Measurements from ENCODE around the gene MUC21. TPM values are rescaled to one million over a fixed set of nuclear protein-coding genes. Genes with fewer than 3 reads are reported as not detected.

Gene MUC21
- total RNA-seq (not detected), polyA plus RNA-seq (not detected)

DNA sequence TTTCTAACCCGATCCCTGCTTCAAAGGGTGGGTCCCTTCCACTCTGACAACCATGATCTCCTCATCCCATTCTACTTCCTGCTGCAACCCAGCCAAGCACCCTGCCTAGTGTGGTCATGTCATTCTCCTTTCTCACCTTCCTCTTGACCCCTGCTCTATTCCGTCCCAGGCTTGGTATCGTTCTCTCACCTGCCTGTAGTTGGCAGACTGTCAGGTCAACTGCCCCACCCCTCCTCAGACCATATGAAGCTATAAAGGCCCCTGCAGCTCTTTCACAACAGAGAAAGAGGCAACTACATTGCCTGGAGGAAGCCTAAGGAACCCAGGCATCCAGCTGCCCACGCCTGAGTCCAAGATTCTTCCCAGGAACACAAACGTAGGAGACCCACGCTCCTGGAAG lies at the start of gene MUC21:
Gene MUC21, plus strand, starts transcription at position 280 of the 400 bp plus-strand sequence. CDS start 241 bp downstream, outside the sequence.
- Mint-ChIP-seq H3K4me1 (peaks cover 0 to 6% (median under 1%) of the 10 kb centered on the region in 4 donors), H3K27me3 (peaks cover 21% of the 10 kb centered on the region), H3K9me3 (peaks cover 0 to 2% (median 0%) of the 10 kb centered on the region in 7 donors), H3K4me3 (no peak within 1 kb of the TSS), H3K36me3 (no peaks in the 10 kb centered on the region), H3K27ac (no peak within 1 kb of the TSS)
- Histone ChIP-seq H3K27me3 (ENCODE audit: control insufficient read depth, insufficient read depth, low read length) (peaks cover 10% of the 10 kb centered on the region), H3K4me1 (ENCODE audit: control insufficient read depth, insufficient read depth, low read length, poor library complexity, severe bottlenecking) (no peaks in the 10 kb centered on the region), H3K36me3 (ENCODE audit: control insufficient read depth, insufficient read depth, low read length) (no peaks in the 10 kb centered on the region), H3K27ac (ENCODE audit: insufficient read depth, low read length, poor library complexity, severe bottlenecking) (no peak within 1 kb of the TSS), H3K9me3 (ENCODE audit: control insufficient read depth in 2 of 2, low read length in 2 of 2) (no peaks in the 10 kb centered on the region), H3K4me3 (ENCODE audit: low read depth, low read length) (no peak within 1 kb of the TSS)
- ATAC-seq (ENCODE audit: low read depth in 2 of 2) (no peak), DNase-seq (no peak)

DNA sequence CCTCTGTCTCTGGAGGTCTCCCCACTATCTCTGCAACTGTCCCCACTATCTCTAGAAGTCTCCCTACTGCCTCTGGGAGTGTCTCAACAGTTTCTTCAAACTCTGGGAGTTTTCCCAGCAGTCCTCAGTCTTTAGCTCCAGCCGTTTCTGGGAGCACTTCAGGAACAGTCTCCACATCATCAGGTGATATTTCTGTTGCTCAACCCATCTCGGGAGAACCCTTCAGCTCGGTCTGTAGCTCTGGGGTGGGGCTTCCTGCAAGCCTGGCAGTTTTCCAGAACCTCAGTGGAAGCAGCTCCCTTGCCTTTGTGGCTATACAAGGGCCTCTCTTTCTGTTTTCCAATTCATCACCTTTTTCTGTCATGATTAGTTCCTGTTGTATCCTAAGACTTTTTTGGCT lies 48.5 kb upstream of the MUC21 start:
- no peak overlapping the region for H3K27ac ChIP-seq (ENCODE audit: insufficient read depth, low read length, poor library complexity, severe bottlenecking)
- H3K36me3 ChIP-seq (ENCODE audit: control insufficient read depth, insufficient read depth, low read length): no peaks in the 10 kb centered on the region
- peaks cover 4% of the 10 kb centered on the region for H3K27me3 ChIP-seq (ENCODE audit: control insufficient read depth, insufficient read depth, low read length)
- H3K9me3 ChIP-seq (ENCODE audit: control insufficient read depth in 2 of 2, low read length in 2 of 2): no peaks in the 10 kb centered on the region
- Mint-ChIP-seq H3K4me1 (peaks cover 0 to 2% (median 0%) of the 10 kb centered on the region in 4 donors), H3K4me3 (no peak overlapping the region), H3K9me3 (peaks cover 0 to 3% (median 0%) of the 10 kb centered on the region in 7 donors), H3K27me3 (peaks cover 20% of the 10 kb centered on the region), H3K36me3 (no peaks in the 10 kb centered on the region), H3K27ac (no peak overlapping the region)
- DNase-seq (no peak), ATAC-seq (ENCODE audit: low read depth in 2 of 2) (no peak)
- no peaks in the 10 kb centered on the region for H3K4me1 ChIP-seq (ENCODE audit: control insufficient read depth, insufficient read depth, low read length, poor library complexity, severe bottlenecking)
- H3K4me3 ChIP-seq (ENCODE audit: low read depth, low read length): no peak overlapping the region

DNA sequence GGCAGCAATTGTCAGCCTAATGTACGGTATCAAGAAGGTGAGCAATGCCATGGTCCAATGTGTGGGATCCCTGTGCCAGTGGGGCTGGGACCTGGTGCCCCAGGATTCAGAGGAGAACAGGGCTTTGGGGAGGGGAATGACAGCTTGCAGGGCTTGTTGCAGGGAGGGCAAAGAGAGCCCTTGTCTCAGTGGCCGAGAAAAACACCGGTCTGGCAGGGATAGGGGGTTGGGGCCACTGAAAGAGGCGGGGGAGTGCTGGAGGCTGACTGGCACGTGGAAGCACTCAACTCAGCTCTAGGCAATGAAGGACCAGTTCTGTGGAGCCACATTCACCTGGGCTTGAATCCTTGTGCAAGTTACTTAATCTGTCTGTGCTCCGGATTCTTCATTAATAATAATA lies 46.3 kb upstream of the MUC21 start:
- H3K4me3 ChIP-seq (ENCODE audit: low read depth, low read length): no peak overlapping the region
- H3K36me3 ChIP-seq (ENCODE audit: control insufficient read depth, insufficient read depth, low read length): no peaks in the 10 kb centered on the region
- H3K27me3 ChIP-seq (ENCODE audit: control insufficient read depth, insufficient read depth, low read length): peaks cover 7% of the 10 kb centered on the region
- no peak overlapping the region for H3K4me3 Mint-ChIP-seq
- DNase-seq: no peak
- no peak overlapping the region for H3K27ac Mint-ChIP-seq
- H3K4me1 ChIP-seq (ENCODE audit: control insufficient read depth, insufficient read depth, low read length, poor library complexity, severe bottlenecking): no peaks in the 10 kb centered on the region
- H3K4me1 Mint-ChIP-seq: peaks cover 0 to 2% (median 0%) of the 10 kb centered on the region in 4 donors
- H3K9me3 Mint-ChIP-seq: no peaks in the 10 kb centered on the region
- no peaks in the 10 kb centered on the region for H3K36me3 Mint-ChIP-seq
- no peak for ATAC-seq (ENCODE audit: low read depth in 2 of 2)
- H3K27ac ChIP-seq (ENCODE audit: insufficient read depth, low read length, poor library complexity, severe bottlenecking): no peak overlapping the region
- H3K27me3 Mint-ChIP-seq: peaks cover 31% of the 10 kb centered on the region
- H3K9me3 ChIP-seq (ENCODE audit: control insufficient read depth in 2 of 2, low read length in 2 of 2): no peaks in the 10 kb centered on the region

DNA sequence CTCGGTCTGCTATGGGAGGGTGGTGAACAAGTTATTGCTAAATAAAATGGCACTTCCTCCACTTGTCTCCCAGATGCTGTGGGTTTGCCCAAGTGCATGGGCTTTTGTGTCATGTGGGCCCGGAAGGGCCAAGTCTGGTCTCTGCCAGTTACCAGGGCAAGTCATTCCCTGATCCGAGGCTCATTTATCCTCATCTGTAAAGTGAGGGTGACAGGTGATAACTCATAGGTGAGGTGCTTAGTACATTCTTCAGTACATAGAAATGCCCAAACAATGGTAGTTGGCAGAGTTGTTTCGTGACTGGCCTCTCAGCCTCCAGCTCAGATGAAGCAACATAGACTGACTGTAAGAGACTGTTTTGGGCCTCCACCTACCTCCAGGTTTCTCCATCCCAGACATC lies 44.8 kb upstream of the MUC21 start:
- no peak overlapping the region for H3K4me3 Mint-ChIP-seq
- H3K27me3 Mint-ChIP-seq: peaks cover 34% of the 10 kb centered on the region
- H3K36me3 Mint-ChIP-seq: no peaks in the 10 kb centered on the region
- peaks cover 14% of the 10 kb centered on the region for H3K27me3 ChIP-seq (ENCODE audit: control insufficient read depth, insufficient read depth, low read length)
- no peak overlapping the region for H3K27ac ChIP-seq (ENCODE audit: insufficient read depth, low read length, poor library complexity, severe bottlenecking)
- no peaks in the 10 kb centered on the region for H3K36me3 ChIP-seq (ENCODE audit: control insufficient read depth, insufficient read depth, low read length)
- ATAC-seq (ENCODE audit: low read depth in 2 of 2) (no peak), DNase-seq (no peak)
- H3K4me1 Mint-ChIP-seq: peaks cover 0 to 2% (median under 1%) of the 10 kb centered on the region in 4 donors
- H3K4me1 ChIP-seq (ENCODE audit: control insufficient read depth, insufficient read depth, low read length, poor library complexity, severe bottlenecking): no peaks in the 10 kb centered on the region
- H3K27ac Mint-ChIP-seq: no peak overlapping the region
- no peak overlapping the region for H3K4me3 ChIP-seq (ENCODE audit: low read depth, low read length)
- H3K9me3 ChIP-seq (ENCODE audit: control insufficient read depth in 2 of 2, low read length in 2 of 2): no peaks in the 10 kb centered on the region
- no peaks in the 10 kb centered on the region for H3K9me3 Mint-ChIP-seq

DNA sequence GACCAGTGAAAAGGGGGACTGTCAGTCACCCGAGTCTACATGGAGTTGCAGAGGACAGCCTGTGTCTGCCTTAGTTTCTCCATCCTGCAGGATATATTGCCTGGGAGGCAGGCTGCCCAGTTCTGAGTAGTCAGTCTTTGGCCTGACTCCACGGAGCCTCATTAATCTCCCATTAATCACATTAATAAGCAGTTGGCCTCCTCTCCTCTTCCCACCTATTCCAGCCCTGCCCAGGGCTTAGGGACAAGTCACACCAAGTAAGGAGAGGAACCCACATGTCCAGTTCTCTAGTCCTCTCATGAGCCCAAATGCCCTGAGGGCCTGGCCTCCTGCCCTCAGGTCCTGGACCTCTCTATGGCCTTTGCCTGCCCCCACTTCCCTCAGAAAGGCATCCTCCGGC lies 44.0 kb upstream of the MUC21 start:
- Histone ChIP-seq H3K4me3 (ENCODE audit: low read depth, low read length) (no peak overlapping the region), H3K27me3 (ENCODE audit: control insufficient read depth, insufficient read depth, low read length) (peaks cover 14% of the 10 kb centered on the region), H3K9me3 (ENCODE audit: control insufficient read depth in 2 of 2, low read length in 2 of 2) (no peaks in the 10 kb centered on the region), H3K4me1 (ENCODE audit: control insufficient read depth, insufficient read depth, low read length, poor library complexity, severe bottlenecking) (no peaks in the 10 kb centered on the region), H3K27ac (ENCODE audit: insufficient read depth, low read length, poor library complexity, severe bottlenecking) (no peak overlapping the region), H3K36me3 (ENCODE audit: control insufficient read depth, insufficient read depth, low read length) (no peaks in the 10 kb centered on the region)
- H3K27me3 Mint-ChIP-seq: peaks cover 36% of the 10 kb centered on the region
- no peak overlapping the region for H3K4me3 Mint-ChIP-seq
- DNase-seq: no peak
- no peaks in the 10 kb centered on the region for H3K36me3 Mint-ChIP-seq
- ATAC-seq (ENCODE audit: low read depth in 2 of 2): no peak
- H3K4me1 Mint-ChIP-seq: peaks cover 0 to 2% (median under 1%) of the 10 kb centered on the region in 4 donors
- H3K9me3 Mint-ChIP-seq: peaks cover 0 to 3% (median 0%) of the 10 kb centered on the region in 7 donors
- no peak overlapping the region for H3K27ac Mint-ChIP-seq

DNA sequence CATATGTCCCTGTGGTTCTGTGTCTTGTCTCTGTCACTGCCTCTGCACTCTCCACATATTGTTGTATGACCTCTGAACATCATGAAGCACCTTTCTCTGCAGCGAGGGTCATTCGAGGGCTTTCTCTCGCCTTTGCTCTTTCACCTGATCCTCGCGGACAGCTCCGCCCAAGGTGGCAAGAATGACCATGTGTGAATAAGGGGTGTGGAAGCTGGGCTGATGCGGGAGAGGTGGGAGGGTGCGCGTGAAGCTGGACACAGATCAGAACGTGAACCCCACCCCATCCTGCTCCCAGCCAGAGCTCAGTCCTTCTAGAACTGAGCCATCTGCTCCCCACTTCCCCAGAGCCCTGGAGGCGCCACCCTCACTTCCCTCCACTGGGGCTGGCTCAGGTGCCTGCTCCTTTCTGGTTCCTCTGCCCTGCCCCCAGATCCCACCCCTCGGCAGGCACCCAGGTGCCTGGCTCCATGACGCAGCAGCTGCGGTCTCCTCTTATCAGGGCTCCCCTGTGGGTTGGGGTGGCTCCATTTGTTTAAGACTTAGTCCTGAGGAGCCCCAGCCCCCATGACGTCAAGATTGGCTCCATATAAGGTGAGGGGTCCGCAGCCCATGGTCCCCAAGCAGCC lies 43.0 kb upstream of the MUC21 start, which contains the start of gene MUCL3:
Gene MUCL3, plus strand, starts transcription at position 613 of the 626 bp plus-strand sequence. CDS start 27 bp downstream, outside the sequence.
- peaks cover 0 to 3% (median 0%) of the 10 kb centered on the region in 7 donors for H3K9me3 Mint-ChIP-seq

DNA sequence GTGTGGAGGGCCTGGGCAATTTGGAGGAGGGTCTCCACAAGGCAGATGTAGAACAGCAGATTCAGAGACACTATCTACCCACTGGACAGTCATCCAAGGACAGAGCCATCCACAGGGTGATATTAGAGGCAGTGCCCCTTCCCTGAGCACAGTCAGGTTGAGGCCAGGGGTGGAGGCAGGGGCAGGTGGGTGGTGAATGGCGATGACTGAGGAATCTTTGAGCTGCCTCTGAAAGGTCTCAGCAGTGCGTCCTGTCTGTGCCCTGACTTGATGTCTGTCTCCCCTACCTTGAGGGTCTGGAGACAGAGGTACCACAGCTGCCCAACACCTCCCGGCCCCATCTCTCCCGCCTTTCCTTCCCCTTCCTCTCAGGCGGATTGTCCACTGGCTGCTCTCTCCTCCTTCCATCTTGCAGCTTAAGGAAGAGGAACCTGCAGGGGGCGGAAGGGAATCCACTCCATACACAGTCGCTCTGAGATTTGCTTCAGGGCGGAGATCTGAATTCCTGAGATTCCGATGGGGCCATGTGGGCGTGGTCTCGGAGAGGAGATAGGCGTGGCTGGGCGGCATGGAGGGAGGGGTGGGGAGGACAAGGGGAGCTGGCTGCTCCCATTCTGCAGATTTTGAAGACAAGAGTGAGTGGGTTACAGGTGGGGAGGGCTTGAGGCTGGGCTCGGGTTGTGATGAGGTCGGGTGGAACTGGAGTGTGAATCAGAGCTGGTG lies 41.0 kb upstream of the MUC21 start:
- Mint-ChIP-seq H3K4me1 (peaks cover 0 to 2% (median 0%) of the 10 kb centered on the region in 4 donors), H3K36me3 (no peaks in the 10 kb centered on the region), H3K27me3 (peaks cover 38% of the 10 kb centered on the region), H3K4me3 (no peak overlapping the region), H3K9me3 (peaks cover 0 to 3% (median 0%) of the 10 kb centered on the region in 7 donors), H3K27ac (peak overlapping the region in 1 of 3 donors; percentile 7)
- H3K36me3 ChIP-seq (ENCODE audit: control insufficient read depth, insufficient read depth, low read length): no peaks in the 10 kb centered on the region
- no peak for DNase-seq
- H3K27ac ChIP-seq (ENCODE audit: insufficient read depth, low read length, poor library complexity, severe bottlenecking): no peak overlapping the region
- H3K4me1 ChIP-seq (ENCODE audit: control insufficient read depth, insufficient read depth, low read length, poor library complexity, severe bottlenecking): no peaks in the 10 kb centered on the region
- H3K9me3 ChIP-seq (ENCODE audit: control insufficient read depth in 2 of 2, low read length in 2 of 2): no peaks in the 10 kb centered on the region
- no peak overlapping the region for H3K4me3 ChIP-seq (ENCODE audit: low read depth, low read length)
- no peak for ATAC-seq (ENCODE audit: low read depth in 2 of 2)
- H3K27me3 ChIP-seq (ENCODE audit: control insufficient read depth, insufficient read depth, low read length): peaks cover 15% of the 10 kb centered on the region

More for the DNA sequence above, 43.0 kb upstream of the MUC21 start, which contains the start of gene MUCL3:
- peak in 1 of 2 donors; percentile 12 for ATAC-seq (ENCODE audit: low read depth in 2 of 2)
- H3K9me3 ChIP-seq (ENCODE audit: control insufficient read depth in 2 of 2, low read length in 2 of 2): no peaks in the 10 kb centered on the region
- Mint-ChIP-seq H3K27ac (peak within 1 kb of the TSS in 1 of 3 donors; percentile 16), H3K27me3 (peaks cover 38% of the 10 kb centered on the region), H3K36me3 (no peaks in the 10 kb centered on the region), H3K4me1 (peaks cover 0 to 2% (median 0%) of the 10 kb centered on the region in 4 donors), H3K4me3 (no peak within 1 kb of the TSS)
- H3K36me3 ChIP-seq (ENCODE audit: control insufficient read depth, insufficient read depth, low read length): no peaks in the 10 kb centered on the region
- H3K4me3 ChIP-seq (ENCODE audit: low read depth, low read length): no peak within 1 kb of the TSS
- no peaks in the 10 kb centered on the region for H3K4me1 ChIP-seq (ENCODE audit: control insufficient read depth, insufficient read depth, low read length, poor library complexity, severe bottlenecking)
- H3K27me3 ChIP-seq (ENCODE audit: control insufficient read depth, insufficient read depth, low read length): peaks cover 14% of the 10 kb centered on the region
- DNase-seq: no peak
- H3K27ac ChIP-seq (ENCODE audit: insufficient read depth, low read length, poor library complexity, severe bottlenecking): no peak within 1 kb of the TSS
